Neural progenitor cell (in vitro differentiated cells): Measurements from ENCODE around the gene NR3C2.

Experiments
- EZH2 ChIP-seq: fragments of 200-600 bp; sonication (generic); IDR thresholded peaks from 2 replicates; pipeline ENCODE4 v1.6.1; 2017; ENCODE audit warnings: antibody characterized with exemption, mild to moderate bottlenecking, moderate library complexity
- TF ChIP-seq, protein P1 (sequence below): fragments of 200-600 bp; sonication (generic); IDR thresholded peaks from 2 replicates; pipeline ENCODE4 v1.5.1; 2017; ENCODE audit warnings: antibody characterized with exemption, mild to moderate bottlenecking

DNA sequence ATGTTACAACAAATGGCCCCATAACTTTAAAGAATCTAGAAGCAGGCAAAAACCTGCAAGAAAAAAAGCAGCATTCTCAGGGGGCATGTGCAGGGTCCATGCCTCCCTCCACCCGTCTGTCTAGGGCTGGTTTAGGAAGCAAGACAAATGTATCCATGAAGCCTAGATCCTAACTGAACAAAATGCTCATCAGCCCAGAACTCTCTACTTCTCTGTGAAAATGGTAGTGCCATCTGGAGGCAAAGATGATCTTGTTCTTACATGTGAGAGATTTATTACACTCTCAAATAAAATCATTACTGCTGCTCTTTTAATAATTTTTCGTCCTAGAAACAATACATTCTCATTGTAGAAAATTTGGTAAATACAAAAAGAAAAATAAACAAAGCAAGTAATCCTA lies 26.7 kb downstream of the NR3C2 start:
- no peak for TF ChIP-seq EZH2
- TF ChIP-seq, protein P1, sequence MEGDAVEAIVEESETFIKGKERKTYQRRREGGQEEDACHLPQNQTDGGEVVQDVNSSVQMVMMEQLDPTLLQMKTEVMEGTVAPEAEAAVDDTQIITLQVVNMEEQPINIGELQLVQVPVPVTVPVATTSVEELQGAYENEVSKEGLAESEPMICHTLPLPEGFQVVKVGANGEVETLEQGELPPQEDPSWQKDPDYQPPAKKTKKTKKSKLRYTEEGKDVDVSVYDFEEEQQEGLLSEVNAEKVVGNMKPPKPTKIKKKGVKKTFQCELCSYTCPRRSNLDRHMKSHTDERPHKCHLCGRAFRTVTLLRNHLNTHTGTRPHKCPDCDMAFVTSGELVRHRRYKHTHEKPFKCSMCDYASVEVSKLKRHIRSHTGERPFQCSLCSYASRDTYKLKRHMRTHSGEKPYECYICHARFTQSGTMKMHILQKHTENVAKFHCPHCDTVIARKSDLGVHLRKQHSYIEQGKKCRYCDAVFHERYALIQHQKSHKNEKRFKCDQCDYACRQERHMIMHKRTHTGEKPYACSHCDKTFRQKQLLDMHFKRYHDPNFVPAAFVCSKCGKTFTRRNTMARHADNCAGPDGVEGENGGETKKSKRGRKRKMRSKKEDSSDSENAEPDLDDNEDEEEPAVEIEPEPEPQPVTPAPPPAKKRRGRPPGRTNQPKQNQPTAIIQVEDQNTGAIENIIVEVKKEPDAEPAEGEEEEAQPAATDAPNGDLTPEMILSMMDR: peak; percentile 26
